ENCODE results near the gene LRRC1. TPM values are rescaled to one million over a fixed set of nuclear protein-coding genes. Genes with fewer than 3 reads are reported as not detected.

LRRC1 gene
- total RNA-seq, 1 experiment from 2014 or later, result 10.3 TPM

GRCh38 chr6:53858196-53858595 is 63.4 kb downstream of the LRRC1 start:
- no peak overlapping the region for H3K56ac ChIP-seq (ENCODE audit: insufficient read length, low read depth, low read length)
- no peak overlapping the region for H2AFZ ChIP-seq (ENCODE audit: low read length)
- H4K5ac ChIP-seq (ENCODE audit: insufficient read length, low read depth, low read length), result no peak overlapping the region
- no peak overlapping the region for H4K8ac ChIP-seq (replicated peaks; ENCODE audit: insufficient read length, low read depth, low read length)
- no peaks in the 10 kb centered on the region for H3K9me3 ChIP-seq (ENCODE audit: control insufficient read depth, low read depth, low read length)
- no peak for DNase-seq
- no peak overlapping the region for H3T11ph ChIP-seq (ENCODE audit: low read length)
- H4K20me1 ChIP-seq (ENCODE audit: control insufficient read depth, insufficient read depth, insufficient read length), result peaks cover 3% of the 10 kb centered on the region
- H3K27ac Mint-ChIP-seq, result no peak overlapping the region
- H2BK20ac ChIP-seq (ENCODE audit: low read depth, low read length, poor library complexity, severe bottlenecking), result no peak overlapping the region
- H2BK120ac ChIP-seq (ENCODE audit: low read depth, low read length, poor library complexity, severe bottlenecking), result no peak overlapping the region
- H3K36me3 Mint-ChIP-seq (ENCODE audit: insufficient read depth in 1 of 3, low read depth in 3 of 3), result no peaks in the 10 kb centered on the region
- H3K23ac ChIP-seq (ENCODE audit: insufficient read length, low read depth, low read length), result no peak overlapping the region
- TF ChIP-seq CTCF (conservative IDR thresholded peaks at IDR 0.05), result no peak
- no peak overlapping the region for H4K91ac ChIP-seq (ENCODE audit: insufficient read length, low read depth, low read length)
- H3K27ac ChIP-seq (ENCODE audit: insufficient read length, low read depth, low read length), result no peak overlapping the region
- H3K4me1 Mint-ChIP-seq, result peaks cover 27 to 29% of the 10 kb centered on the region in 2 experiments
- no peak overlapping the region for H3K14ac ChIP-seq (ENCODE audit: insufficient read depth, low read length)
- H3K4me3 Mint-ChIP-seq, result no peak overlapping the region
- no peaks in the 10 kb centered on the region for H3K9me3 Mint-ChIP-seq
- H3K23me2 ChIP-seq (ENCODE audit: insufficient read length, low read depth, low read length, poor library complexity, severe bottlenecking), result no peaks in the 10 kb centered on the region
- H3K27me3 ChIP-seq (ENCODE audit: insufficient read depth, low read length), result no peaks in the 10 kb centered on the region
- peaks cover 1% of the 10 kb centered on the region for H3K79me1 ChIP-seq (ENCODE audit: insufficient read depth, low read depth, low read length, poor library complexity, severe bottlenecking)
- no peak overlapping the region for H3K4me2 ChIP-seq (ENCODE audit: insufficient read depth, insufficient read length, low read length)
- H2BK15ac ChIP-seq (ENCODE audit: low read depth, low read length), result no peak overlapping the region
- no peak overlapping the region for H3K4ac ChIP-seq (ENCODE audit: low read depth, low read length)
- H3K9ac ChIP-seq (ENCODE audit: extremely low read depth, insufficient read length, low read length), result no peak overlapping the region
- no peak overlapping the region for H3K18ac ChIP-seq (ENCODE audit: insufficient read length, low read depth, low read length)
- no peak overlapping the region for H2BK12ac ChIP-seq (ENCODE audit: insufficient read length, low read depth, low read length)
- H3K4me1 ChIP-seq (ENCODE audit: insufficient read depth, low read length), result no peaks in the 10 kb centered on the region
- H3K79me2 ChIP-seq (ENCODE audit: insufficient read depth, low read length), result no peaks in the 10 kb centered on the region
- no peak overlapping the region for H2AK5ac ChIP-seq (ENCODE audit: insufficient read length, low read length)
- H3K27me3 Mint-ChIP-seq (ENCODE audit: low read depth), result no peaks in the 10 kb centered on the region
- H2BK5ac ChIP-seq (ENCODE audit: insufficient read length, low read length), result no peak overlapping the region

Measured in H9 (cell line).